ENCODE results near the gene CADPS.

DNA sequence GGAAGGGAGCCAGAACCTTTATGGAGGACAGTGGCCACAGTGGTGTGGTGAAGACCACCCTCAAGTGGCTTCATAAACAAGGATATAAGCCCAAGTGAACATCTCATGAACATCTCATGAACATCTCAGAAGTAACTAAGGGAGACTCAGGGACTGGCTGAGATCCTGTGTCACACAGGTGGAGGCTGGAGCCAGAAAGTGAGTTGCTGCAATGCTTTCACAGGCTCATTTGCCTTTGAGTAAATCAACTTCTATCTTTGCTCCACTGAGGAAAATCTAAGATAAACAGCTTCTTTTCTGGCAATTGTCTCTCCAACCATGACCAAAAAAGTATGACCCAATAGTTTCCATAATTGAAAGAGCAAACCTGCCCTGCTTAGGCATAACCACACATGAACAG is 152.9 kb downstream of the CADPS start:
- TF ChIP-seq, protein P1, sequence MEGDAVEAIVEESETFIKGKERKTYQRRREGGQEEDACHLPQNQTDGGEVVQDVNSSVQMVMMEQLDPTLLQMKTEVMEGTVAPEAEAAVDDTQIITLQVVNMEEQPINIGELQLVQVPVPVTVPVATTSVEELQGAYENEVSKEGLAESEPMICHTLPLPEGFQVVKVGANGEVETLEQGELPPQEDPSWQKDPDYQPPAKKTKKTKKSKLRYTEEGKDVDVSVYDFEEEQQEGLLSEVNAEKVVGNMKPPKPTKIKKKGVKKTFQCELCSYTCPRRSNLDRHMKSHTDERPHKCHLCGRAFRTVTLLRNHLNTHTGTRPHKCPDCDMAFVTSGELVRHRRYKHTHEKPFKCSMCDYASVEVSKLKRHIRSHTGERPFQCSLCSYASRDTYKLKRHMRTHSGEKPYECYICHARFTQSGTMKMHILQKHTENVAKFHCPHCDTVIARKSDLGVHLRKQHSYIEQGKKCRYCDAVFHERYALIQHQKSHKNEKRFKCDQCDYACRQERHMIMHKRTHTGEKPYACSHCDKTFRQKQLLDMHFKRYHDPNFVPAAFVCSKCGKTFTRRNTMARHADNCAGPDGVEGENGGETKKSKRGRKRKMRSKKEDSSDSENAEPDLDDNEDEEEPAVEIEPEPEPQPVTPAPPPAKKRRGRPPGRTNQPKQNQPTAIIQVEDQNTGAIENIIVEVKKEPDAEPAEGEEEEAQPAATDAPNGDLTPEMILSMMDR (conservative IDR thresholded peaks at IDR 0.05 in 1 of 2, IDR thresholded peaks at IDR 0.05 in 1 of 2; ENCODE audit: extremely low read depth in 1 of 2, insufficient read depth in 1 of 2, low read depth in 1 of 2, low read length in 2 of 2): no peak
- TF ChIP-seq EZH2 (IDR thresholded peaks at IDR 0.05; ENCODE audit: borderline replicate concordance, low read length): no peak

Data from mammary epithelial cell (primary cell).